NCI-H69 (cell line): ENCODE results near the gene CHST13.
"Not testable (repeated sequence)": the region's sequence is repeated elsewhere in the genome, so short reads cannot be mapped to it uniquely, and the experiment has no call there.

Experiments used
- DNase-seq: peaks from one replicate; lab custom pipeline; 2025; lab: John Stamatoyannopoulos, UW

The CHST13 gene

GRCh38 chr3:126554560-126555525, 30.9 kb downstream of the CHST13 start:
- no peak for DNase-seq

GRCh38 chr3:126555795-126556636, 32.1 kb downstream of the CHST13 start:
- no peak for DNase-seq

- no peak for DNase-seq
These were observed 32.9 kb downstream of the CHST13 start for GRCh38 chr3:126556637-126557414.

GRCh38 chr3:126557415-126557745, 33.4 kb downstream of the CHST13 start:
- DNase-seq = no peak

GRCh38 chr3:126557761-126558160, 33.8 kb downstream of the CHST13 start:
- DNase-seq = no peak

- no peak for DNase-seq
These were observed 34.5 kb downstream of the CHST13 start, which contains the start of gene C3orf22 for GRCh38 chr3:126558336-126559071. TSS of gene C3orf22 (minus strand) at chr3:126558932. CDS start at chr3:126553390, 5,542 bp downstream.

- DNase-seq = no peak
These were observed 38.9 kb downstream of the CHST13 start for GRCh38 chr3:126562737-126563276.

GRCh38 chr3:126567696-126568438, 43.9 kb downstream of the CHST13 start:
- peak; percentile 28 for DNase-seq

- DNase-seq = no peak
These were observed 44.9 kb downstream of the CHST13 start for GRCh38 chr3:126568776-126569342.

GRCh38 chr3:126569390-126569975, 45.5 kb downstream of the CHST13 start:
- DNase-seq = no peak

- DNase-seq = no peak
These were observed 46.2 kb downstream of the CHST13 start for GRCh38 chr3:126570103-126570541.

GRCh38 chr3:126571078-126571477, 47.1 kb downstream of the CHST13 start:
- DNase-seq = no peak

GRCh38 chr3:126573492-126574117, 49.6 kb downstream of the CHST13 start:
- DNase-seq = peak; percentile 60

- no peak for DNase-seq
These were observed 53.3 kb downstream of the CHST13 start for GRCh38 chr3:126577261-126577660.

- no peak for DNase-seq
These were observed 54.7 kb downstream of the CHST13 start for GRCh38 chr3:126578702-126579101.

- DNase-seq = no peak
These were observed 56.8 kb downstream of the CHST13 start for GRCh38 chr3:126580746-126581145.

- no peak for DNase-seq
These were observed 57.6 kb downstream of the CHST13 start for GRCh38 chr3:126581569-126581968.

GRCh38 chr3:126582311-126582710, 58.4 kb downstream of the CHST13 start:
- DNase-seq = peak; percentile 82

- not testable (repeated sequence) for DNase-seq
These were observed 67.6 kb downstream of the CHST13 start for GRCh38 chr3:126591515-126591914.
